ENCODE measurements around the gene HOXC5.

DNA sequence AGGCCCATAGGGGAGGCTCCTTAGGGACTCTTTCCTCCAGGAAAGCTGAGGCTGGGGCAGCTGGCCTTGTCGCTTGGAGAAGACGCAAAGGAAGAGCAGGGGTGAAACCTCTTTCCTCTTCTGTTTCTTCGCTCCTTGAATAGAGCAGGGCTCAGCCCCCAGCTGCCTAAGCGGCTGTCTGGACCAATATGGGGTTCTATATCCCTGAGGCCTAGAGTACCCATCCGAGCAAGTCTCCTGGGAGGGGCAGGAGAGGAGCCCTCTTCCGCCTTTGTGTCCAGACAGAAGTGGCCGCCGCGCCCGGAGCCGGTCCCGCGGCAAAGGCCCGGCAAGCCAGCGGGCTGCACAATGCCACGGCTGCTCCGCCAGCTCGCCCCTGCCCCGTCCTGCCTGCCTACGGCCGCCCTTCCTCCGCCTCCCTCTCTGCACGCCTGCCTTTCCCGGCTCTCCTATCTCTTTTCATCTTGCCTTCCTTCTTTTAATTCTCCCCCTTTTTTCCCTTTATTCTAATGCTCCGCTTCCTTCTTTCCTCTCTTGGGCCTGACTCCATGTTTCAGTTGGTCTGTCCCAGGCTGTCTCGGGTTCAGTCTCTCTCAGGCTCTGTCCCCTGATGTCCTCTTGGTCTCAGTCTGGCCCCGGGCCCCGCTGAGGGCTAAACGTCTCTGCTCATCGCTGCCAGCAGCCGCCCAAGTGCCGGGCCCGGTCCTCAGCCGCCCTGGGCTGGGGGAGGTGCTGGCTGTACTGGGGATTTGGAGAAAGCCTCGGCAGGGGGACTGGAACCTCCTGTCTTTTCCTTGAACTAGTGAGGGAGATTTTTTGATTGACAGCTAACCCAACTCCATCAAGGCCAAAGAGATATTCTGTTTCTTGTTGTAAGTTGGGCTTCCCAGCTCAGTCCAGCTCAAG, 35.4 kb upstream of the HOXC5 start:
- TF ChIP-seq, protein P1, sequence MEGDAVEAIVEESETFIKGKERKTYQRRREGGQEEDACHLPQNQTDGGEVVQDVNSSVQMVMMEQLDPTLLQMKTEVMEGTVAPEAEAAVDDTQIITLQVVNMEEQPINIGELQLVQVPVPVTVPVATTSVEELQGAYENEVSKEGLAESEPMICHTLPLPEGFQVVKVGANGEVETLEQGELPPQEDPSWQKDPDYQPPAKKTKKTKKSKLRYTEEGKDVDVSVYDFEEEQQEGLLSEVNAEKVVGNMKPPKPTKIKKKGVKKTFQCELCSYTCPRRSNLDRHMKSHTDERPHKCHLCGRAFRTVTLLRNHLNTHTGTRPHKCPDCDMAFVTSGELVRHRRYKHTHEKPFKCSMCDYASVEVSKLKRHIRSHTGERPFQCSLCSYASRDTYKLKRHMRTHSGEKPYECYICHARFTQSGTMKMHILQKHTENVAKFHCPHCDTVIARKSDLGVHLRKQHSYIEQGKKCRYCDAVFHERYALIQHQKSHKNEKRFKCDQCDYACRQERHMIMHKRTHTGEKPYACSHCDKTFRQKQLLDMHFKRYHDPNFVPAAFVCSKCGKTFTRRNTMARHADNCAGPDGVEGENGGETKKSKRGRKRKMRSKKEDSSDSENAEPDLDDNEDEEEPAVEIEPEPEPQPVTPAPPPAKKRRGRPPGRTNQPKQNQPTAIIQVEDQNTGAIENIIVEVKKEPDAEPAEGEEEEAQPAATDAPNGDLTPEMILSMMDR (IDR thresholded peaks at IDR 0.05) = no peak
- TF ChIP-seq ZFX (IDR thresholded peaks at IDR 0.05; ENCODE audit: borderline replicate concordance) = no peak
